Ectodermal cell (in vitro differentiated cells): ENCODE data around the gene ANLN.

ENCODE experiments used
- H3K27ac ChIP-seq: 2 replicates; pipeline ENCODE4 v1.7.0; 2013; ENCODE audit warnings: mild to moderate bottlenecking, low read depth, low read length; ENCODE audit not compliant: insufficient read depth, poor library complexity, severe bottlenecking
- H3K27me3 ChIP-seq: 2 replicates; pipeline ENCODE4 v1.7.0; 2013; ENCODE audit warnings: mild to moderate bottlenecking, low read length; ENCODE audit not compliant: insufficient read depth, control insufficient read depth, poor library complexity, severe bottlenecking
- H3K36me3 ChIP-seq: one replicate; pipeline ENCODE4 v1.7.0; 2013; ENCODE audit warnings: low read length; ENCODE audit not compliant: control insufficient read depth, insufficient read depth
- H3K4me1 ChIP-seq: one replicate; pipeline ENCODE4 v1.7.0; 2013; ENCODE audit warnings: low read length; ENCODE audit not compliant: control insufficient read depth, insufficient read depth
- H3K4me3 ChIP-seq: 2 replicates; pipeline ENCODE4 v1.7.0; 2013; ENCODE audit warnings: low read depth, low read length, control low read depth; ENCODE audit not compliant: insufficient read depth
- H3K9me3 ChIP-seq: 2 replicates; pipeline ENCODE4 v1.7.0; 2013; ENCODE audit warnings: mild to moderate bottlenecking, low read length, moderate library complexity; ENCODE audit not compliant: control insufficient read depth
- WGBS, 2 experiments: methylation state at CpG; one replicate each; pipeline ENCODE4 v1.1.7; 2013; ENCODE audit warnings: missing lambda C conversion rate in 2 of 2; 5-methylcytosine and 5-hydroxymethylcytosine counted together

The ANLN gene

DNA sequence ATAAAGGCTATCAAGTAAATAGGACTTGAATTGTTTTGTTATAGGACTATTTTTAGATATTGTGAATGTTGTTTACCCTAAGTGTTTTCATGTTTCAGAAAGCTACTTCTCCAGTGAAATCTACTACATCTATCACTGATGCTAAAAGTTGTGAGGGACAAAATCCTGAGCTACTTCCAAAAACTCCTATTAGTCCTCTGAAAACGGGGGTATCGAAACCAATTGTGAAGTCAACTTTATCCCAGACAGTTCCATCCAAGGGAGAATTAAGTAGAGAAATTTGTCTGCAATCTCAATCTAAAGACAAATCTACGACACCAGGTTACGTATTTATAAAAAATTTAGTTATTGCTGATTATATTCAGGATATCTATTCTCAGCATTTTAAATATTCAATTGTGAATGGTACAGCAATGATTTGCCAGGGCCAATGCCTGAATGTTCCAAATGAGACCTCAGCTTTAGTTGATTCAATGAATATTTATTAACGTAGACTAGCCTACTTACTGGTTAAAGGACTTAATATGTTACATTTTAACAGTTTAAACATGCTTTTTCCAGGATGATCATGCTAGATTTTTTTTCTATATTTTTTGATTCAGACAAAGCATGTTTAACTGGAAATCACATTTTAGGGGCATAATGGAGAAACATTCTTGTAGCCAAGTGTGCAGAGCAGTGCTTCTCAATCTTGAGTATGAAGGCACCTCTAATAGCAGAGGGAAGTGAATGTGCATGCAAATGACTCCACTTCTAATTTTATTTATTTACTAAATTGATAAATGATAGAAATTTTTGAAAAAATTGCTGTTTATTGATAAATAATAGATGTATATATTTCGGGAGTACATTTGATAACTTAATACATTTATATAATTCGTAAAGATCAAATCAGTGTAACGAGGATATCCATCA, 18.2 kb downstream of the ANLN start:
- Histone ChIP-seq H3K27ac (no peak overlapping the region), H3K9me3 (no peaks in the 10 kb centered on the region), H3K4me3 (no peak overlapping the region), H3K36me3 (peaks cover 37% of the 10 kb centered on the region), H3K4me1 (no peaks in the 10 kb centered on the region), H3K27me3 (no peaks in the 10 kb centered on the region)
- 94 to 100% methylated on average over 2 to 4 of the region's 8 CpGs for WGBS, 2 experiments

DNA sequence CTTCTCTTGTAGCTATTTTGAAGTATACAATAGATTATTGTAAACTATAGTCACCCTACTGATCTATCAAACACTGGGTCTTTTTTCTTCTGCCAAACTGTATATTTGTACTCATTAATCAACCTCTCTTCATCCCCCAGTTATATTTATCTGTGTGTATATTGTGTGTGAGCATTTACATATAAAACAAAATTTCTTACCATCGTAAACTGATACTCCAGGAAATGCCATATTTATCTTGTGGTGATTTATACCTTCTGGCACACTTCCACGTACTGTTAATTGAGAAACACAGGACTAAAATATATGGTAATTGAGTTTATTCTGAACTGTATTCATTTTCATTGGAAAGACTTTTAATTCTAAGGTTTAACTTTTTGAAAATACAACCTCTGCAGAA, 18.9 kb downstream of the ANLN start:
- Histone ChIP-seq H3K27ac (no peak overlapping the region), H3K27me3 (no peaks in the 10 kb centered on the region), H3K36me3 (peaks cover 37% of the 10 kb centered on the region), H3K4me1 (no peaks in the 10 kb centered on the region), H3K9me3 (no peaks in the 10 kb centered on the region), H3K4me3 (no peak overlapping the region)
- 92 to 100% methylated on average over 1 to 2 of the region's 2 CpGs for WGBS, 2 experiments

DNA sequence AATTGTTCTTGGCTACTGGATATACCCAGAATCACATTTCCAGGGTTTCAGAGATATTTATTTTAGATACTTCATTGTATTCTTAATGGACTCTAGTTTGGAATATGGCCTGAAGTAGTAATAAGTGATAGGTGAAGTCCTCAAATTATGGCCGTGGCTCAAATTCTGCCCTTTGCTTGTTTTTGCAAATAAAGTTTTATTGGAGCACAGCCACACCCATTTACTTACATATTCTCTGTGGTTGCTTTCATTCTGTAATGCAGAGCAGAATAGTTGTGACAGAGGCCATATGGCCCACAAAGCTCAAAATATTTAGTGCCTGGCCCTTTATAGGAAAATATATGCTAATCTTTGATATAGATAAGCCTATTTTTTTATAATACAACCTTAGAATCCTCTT, 19.5 kb downstream of the ANLN start:
- peaks cover 34% of the 10 kb centered on the region for H3K36me3 ChIP-seq
- no peaks in the 10 kb centered on the region for H3K27me3 ChIP-seq
- H3K27ac ChIP-seq = no peak overlapping the region
- no peak overlapping the region for H3K4me3 ChIP-seq
- no peaks in the 10 kb centered on the region for H3K4me1 ChIP-seq
- 86 to 100% methylated on average over 1 of the region's 1 CpG for WGBS, 2 experiments
- no peaks in the 10 kb centered on the region for H3K9me3 ChIP-seq

DNA sequence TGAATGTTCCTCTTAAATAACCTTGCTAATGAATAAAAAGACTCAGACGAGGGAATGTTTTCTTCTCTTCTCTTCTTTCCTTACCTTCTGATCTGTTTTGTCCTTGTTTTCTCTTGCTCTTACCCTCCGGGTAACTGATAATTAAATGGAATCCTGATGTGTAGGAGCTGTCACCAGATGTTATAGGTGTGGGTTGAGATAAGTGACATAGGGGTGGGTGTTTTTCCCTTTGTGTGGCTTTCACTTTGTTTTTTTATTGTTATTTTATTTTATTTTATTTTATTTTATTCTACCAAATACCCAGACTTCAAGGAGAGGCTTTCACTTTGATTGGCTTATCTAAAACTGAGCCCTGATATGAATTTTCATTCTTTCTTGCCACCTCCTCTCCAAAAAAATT, 25.5 kb downstream of the ANLN start:
- WGBS, 2 experiments = 100% methylated on average over 2 of the region's 2 CpGs; no CpG with 5 or more reads in 1 of the 2 experiments

DNA sequence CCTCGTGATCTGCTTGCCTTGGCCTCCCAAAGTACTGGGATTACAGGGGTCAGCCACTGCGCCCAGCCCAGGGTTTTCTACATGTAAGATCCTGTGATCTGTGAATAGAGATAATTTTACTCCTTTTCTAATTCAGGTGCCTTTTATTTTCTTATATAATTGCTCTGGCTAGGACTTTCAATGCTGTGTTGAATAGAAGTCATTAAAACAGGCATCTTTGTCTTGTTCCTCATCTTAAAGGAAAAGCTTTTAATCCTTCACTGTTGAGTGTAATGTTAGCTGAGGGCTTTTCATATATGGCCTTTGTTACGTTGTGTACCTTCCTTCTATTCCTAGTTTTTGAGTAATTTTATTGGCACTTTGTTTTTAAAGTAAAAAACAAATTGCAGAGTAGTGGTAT, 26.6 kb downstream of the ANLN start:
- peaks cover 41% of the 10 kb centered on the region for H3K36me3 ChIP-seq
- 92 to 95% methylated on average over 3 of the region's 3 CpGs for WGBS, 2 experiments

More for the DNA sequence above, 25.5 kb downstream of the ANLN start:
- H3K4me3 ChIP-seq = no peak overlapping the region
- H3K9me3 ChIP-seq = no peaks in the 10 kb centered on the region
- no peak overlapping the region for H3K27ac ChIP-seq
- H3K4me1 ChIP-seq = no peaks in the 10 kb centered on the region
- peaks cover 43% of the 10 kb centered on the region for H3K36me3 ChIP-seq
- H3K27me3 ChIP-seq = no peaks in the 10 kb centered on the region

DNA sequence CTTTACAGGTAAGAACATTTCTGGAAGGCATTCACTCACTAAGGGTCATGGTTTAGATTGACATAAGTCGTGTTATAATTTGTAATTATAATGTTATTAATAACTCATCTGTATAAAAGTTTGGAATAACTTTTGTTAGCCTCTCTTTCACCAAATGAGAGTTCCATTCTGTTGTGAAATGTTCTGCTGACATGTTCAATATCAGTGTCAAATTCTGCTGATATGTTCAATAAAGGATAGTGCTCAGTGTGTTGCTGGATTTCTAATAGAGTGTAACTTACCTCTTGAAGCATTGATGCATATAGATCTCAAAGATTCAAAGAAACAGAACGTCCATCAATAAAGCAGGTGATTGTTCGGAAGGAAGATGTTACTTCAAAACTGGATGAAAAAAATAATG, 30.6 kb downstream of the ANLN start:
- Histone ChIP-seq H3K4me1 (no peaks in the 10 kb centered on the region), H3K36me3 (peaks cover 39% of the 10 kb centered on the region), H3K9me3 (no peaks in the 10 kb centered on the region), H3K27me3 (no peaks in the 10 kb centered on the region), H3K27ac (no peak overlapping the region), H3K4me3 (no peak overlapping the region)
- 95 to 100% methylated on average over 2 of the region's 3 CpGs for whole genome bisulfite sequencing, 2 experiments

More for the DNA sequence above, 26.6 kb downstream of the ANLN start:
- no peak overlapping the region for H3K27ac ChIP-seq
- no peak overlapping the region for H3K4me3 ChIP-seq
- H3K9me3 ChIP-seq = no peaks in the 10 kb centered on the region
- H3K4me1 ChIP-seq = no peaks in the 10 kb centered on the region
- no peaks in the 10 kb centered on the region for H3K27me3 ChIP-seq

DNA sequence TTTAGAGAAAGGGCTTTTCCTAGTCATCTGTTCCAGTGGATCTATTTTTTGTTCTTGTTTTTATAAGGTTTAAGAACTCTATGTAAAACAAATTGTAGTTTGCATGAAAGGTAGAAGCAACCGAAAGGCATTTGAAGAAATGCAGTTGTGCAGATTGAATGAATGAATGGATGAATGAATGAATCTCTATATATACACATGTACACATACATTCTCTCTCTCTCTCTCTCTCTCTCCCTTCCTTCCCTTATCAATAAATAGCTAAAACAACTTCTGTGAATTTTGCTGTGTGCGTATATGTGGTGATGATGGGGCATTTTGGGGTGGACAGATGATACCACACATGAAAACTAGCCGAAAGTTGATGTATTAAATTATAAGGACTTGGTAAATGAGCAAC, 32.4 kb downstream of the ANLN start:
- Histone ChIP-seq H3K4me1 (no peaks in the 10 kb centered on the region), H3K27ac (no peak overlapping the region), H3K9me3 (no peaks in the 10 kb centered on the region), H3K27me3 (no peaks in the 10 kb centered on the region), H3K36me3 (peaks cover 53% of the 10 kb centered on the region), H3K4me3 (no peak overlapping the region)
- 96 to 100% methylated on average over 1 to 3 of the region's 3 CpGs for WGBS, 2 experiments

DNA sequence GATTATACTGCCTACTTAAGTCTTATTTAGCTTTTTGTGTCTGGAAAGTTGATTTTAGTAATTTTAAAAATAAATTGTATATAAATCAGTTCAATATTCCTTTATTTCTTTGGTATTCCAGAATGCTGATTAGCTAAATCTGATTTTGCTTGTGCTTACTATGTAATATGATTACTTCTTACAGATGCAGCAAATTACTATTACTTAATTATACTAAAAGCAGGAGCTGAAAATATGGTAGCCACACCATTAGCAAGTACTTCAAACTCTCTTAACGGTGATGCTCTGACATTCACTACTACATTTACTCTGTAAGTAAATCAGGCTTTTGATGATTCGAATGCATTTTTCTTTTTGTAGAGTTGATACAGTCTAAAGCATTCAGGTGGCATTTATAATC, 34.0 kb downstream of the ANLN start:
- Histone ChIP-seq H3K4me3 (no peak overlapping the region), H3K27me3 (no peaks in the 10 kb centered on the region), H3K9me3 (no peaks in the 10 kb centered on the region), H3K4me1 (no peaks in the 10 kb centered on the region), H3K36me3 (peaks cover 48% of the 10 kb centered on the region), H3K27ac (no peak overlapping the region)
- WGBS, 2 experiments = 100% methylated on average over 2 of the region's 2 CpGs

DNA sequence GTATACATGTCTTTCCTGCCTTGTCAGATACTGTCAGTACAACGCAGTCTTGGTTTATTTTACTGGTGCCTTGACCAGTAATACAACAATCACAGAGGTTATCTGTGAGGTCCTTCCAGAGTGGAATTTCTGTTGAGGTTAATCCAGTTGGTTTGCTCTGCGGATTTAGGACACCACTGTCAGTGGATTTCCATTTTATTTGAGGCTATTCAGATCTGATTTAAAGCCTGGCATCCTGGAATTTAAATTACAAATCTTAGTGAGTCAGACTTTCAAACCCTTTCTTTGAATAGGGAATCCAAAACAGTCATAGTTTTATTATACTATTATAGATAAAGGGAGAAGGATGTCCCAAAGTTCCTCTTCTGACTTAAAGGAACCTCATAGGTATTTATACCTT, 40.5 kb downstream of the ANLN start:
- Histone ChIP-seq H3K4me1 (no peaks in the 10 kb centered on the region), H3K27ac (no peak overlapping the region), H3K9me3 (no peaks in the 10 kb centered on the region), H3K36me3 (peaks cover 36% of the 10 kb centered on the region), H3K4me3 (no peak overlapping the region), H3K27me3 (no peaks in the 10 kb centered on the region)
- WGBS, 2 experiments = 90 to 96% methylated on average over 2 of the region's 2 CpGs

DNA sequence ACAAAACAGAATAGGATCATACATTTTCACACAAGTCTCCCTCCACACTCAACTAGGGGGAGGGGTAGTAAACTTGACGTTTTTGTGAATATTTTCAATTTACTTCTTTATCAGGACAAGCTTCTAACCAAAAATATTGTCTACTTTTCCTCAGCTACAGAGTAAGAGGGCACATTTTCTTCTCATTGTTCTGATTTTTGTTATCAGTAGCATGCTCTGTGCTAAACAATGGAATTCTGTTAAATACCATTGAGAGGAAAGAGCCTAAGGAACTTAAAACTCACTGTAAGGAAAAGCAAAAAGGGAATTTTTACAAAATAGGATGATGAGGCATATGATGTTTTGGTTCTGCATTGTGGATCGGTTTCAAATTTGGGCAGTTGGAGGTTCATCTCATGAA, 41.2 kb downstream of the ANLN start:
- Histone ChIP-seq H3K9me3 (no peaks in the 10 kb centered on the region), H3K4me3 (no peak overlapping the region), H3K36me3 (peaks cover 33% of the 10 kb centered on the region), H3K27me3 (no peaks in the 10 kb centered on the region), H3K4me1 (no peaks in the 10 kb centered on the region), H3K27ac (no peak overlapping the region)
- 88 to 97% methylated on average over 2 of the region's 2 CpGs for WGBS, 2 experiments
